Sigmoid colon (tissue), 7 donors: Measurements from ENCODE around the gene TAF8. TPM values are rescaled to one million over a fixed set of nuclear protein-coding genes. Genes with fewer than 3 reads are reported as not detected.

Experiments used
- DNase-seq: peaks from one replicate; pipeline ENCODE4 v3.0.0-alpha.2; 2019
- H3K27ac ChIP-seq, 4 donors: fragments of 200-600 bp; sonication (generic); one replicate each; pipeline ENCODE4 v1.5.1; 2016 to 2019; ENCODE audit warnings: mild to moderate bottlenecking in 1 of 4
- H3K27me3 ChIP-seq, 3 donors: fragments of 200-600 bp; sonication (generic); one replicate each; pipeline ENCODE4 v1.5.1; 2019; ENCODE audit warnings: mild to moderate bottlenecking in 1 of 3
- H3K36me3 ChIP-seq, 4 donors: fragments of 200-600 bp; sonication (generic); one replicate each; pipeline ENCODE4 v1.5.1; 2016 to 2019
- H3K4me1 ChIP-seq, 4 donors: fragments of 200-600 bp; sonication (generic); one replicate each; pipeline ENCODE4 v1.5.1; 2017 to 2019
- H3K4me3 ChIP-seq, 4 donors: fragments of 200-600 bp; sonication (generic); one replicate each; pipeline ENCODE4 v1.5.1; 2017 to 2019; ENCODE audit warnings: mild to moderate bottlenecking in 2 of 4, moderate library complexity in 1 of 4
- H3K9me3 ChIP-seq, 4 donors: fragments of 200-600 bp in 3 of 4; sonication (generic) in 3 of 4; one replicate each; pipeline versions ENCODE4 v1.5.1 to v1.6.1; 2013 to 2019
- EP300 ChIP-seq, 4 donors: sonication (generic); formaldehyde crosslinking; IDR thresholded peaks; one replicate each; pipeline ENCODE4 v1.6.1; 2017; ENCODE audit warnings: antibody characterized with exemption in 4 of 4
- POLR2A ChIP-seq, 2 donors: fragments of 450-650 bp; IDR thresholded peaks; one replicate each; pipeline ENCODE4 v1.6.1; 2016; ENCODE audit warnings: antibody characterized with exemption in 2 of 2, mild to moderate bottlenecking in 2 of 2, moderate library complexity in 2 of 2
- POLR2AphosphoS5 ChIP-seq, 4 donors: sonication (generic); formaldehyde crosslinking; IDR thresholded peaks; one replicate each; pipeline ENCODE4 v1.6.1; 2017; ENCODE audit warnings: antibody characterized with exemption in 4 of 4
- WGBS, 2 donors: extraction: QIAGEN DNeasy Blood & Tissue Kit; methylation state at CpG; one replicate each; pipeline ENCODE4 v1.1.7; 2013; 5-methylcytosine and 5-hydroxymethylcytosine counted together
- intact Hi-C: fragments of 100-400 bp; cut with DNase I; formaldehyde crosslinking; loops from one replicate; pipeline ENCODE4 v1.15.1; 2023
- polyA plus RNA-seq, 3 donors: library from polyadenylated mRNA; stranded (reverse); fragments of 200-250 nt; gene quantifications; one replicate each; pipeline ENCODE4 v1.2.3, GENCODE V29; 2013
- total RNA-seq, 4 donors: library from RNA; depleted of rRNA; stranded (reverse); fragments of >200 nt; gene quantifications; one replicate each; pipeline ENCODE4 v1.1.0, GENCODE V29; 2016
- TF ChIP-seq, protein P1 (sequence below), 4 experiments: fragments of 450-650 bp in 3 of 4; fragments of 200-600 bp in 1 of 4; IDR thresholded peaks; one replicate each; pipeline ENCODE4 v1.5.1; 2016 to 2019; ENCODE audit warnings: antibody characterized with exemption in 4 of 4, mild to moderate bottlenecking in 3 of 4, moderate library complexity in 2 of 4
- donor health status: healthy with polysubstance abuse.
- donor health status: Bipolar disorder and iron deficiency.
- donor health status: healthy.

The TAF8 gene
- total and polyA plus RNA-seq, 7 donors, result 4.9 to 30.7 (median 20.3) TPM

DNA sequence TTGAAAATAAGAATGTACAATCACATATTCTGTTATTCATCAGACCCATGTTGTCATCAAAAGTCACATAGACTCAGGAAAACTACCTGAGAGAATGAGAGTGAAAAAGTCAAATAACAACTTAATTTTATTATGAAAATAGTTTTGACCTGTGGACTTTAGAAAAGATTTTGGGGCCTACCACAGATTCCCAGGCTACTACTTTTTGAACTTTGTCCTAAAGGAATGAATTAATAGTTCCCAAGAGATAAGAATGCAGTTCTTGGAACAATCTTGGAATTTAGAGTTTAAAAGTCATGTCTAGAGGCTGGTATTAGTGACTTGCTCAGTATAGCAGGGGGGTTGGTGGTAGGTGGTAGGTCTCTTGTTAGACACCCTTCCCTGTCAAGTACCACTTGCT lies 3.3 kb downstream of the TAF8 start:
- intact Hi-C loops, result loop anchor here (10.0 kb wide), 1 partner anchor 491 kb away; no protein-coding TSS in a partner anchor
- H3K27me3 ChIP-seq, result no peaks in the 10 kb centered on the region
- H3K4me3 ChIP-seq, result no peak overlapping the region
- H3K36me3 ChIP-seq, result peaks cover 35 to 66% (median 45%) of the 10 kb centered on the region in 4 donors
- H3K27ac ChIP-seq, result no peak overlapping the region
- DNase-seq, result no peak
- TF ChIP-seq, protein P1, sequence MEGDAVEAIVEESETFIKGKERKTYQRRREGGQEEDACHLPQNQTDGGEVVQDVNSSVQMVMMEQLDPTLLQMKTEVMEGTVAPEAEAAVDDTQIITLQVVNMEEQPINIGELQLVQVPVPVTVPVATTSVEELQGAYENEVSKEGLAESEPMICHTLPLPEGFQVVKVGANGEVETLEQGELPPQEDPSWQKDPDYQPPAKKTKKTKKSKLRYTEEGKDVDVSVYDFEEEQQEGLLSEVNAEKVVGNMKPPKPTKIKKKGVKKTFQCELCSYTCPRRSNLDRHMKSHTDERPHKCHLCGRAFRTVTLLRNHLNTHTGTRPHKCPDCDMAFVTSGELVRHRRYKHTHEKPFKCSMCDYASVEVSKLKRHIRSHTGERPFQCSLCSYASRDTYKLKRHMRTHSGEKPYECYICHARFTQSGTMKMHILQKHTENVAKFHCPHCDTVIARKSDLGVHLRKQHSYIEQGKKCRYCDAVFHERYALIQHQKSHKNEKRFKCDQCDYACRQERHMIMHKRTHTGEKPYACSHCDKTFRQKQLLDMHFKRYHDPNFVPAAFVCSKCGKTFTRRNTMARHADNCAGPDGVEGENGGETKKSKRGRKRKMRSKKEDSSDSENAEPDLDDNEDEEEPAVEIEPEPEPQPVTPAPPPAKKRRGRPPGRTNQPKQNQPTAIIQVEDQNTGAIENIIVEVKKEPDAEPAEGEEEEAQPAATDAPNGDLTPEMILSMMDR (IDR thresholded peaks at IDR 0.05), result no peak
- TF ChIP-seq POLR2AphosphoS5 (IDR thresholded peaks at IDR 0.05), result no peak
- peaks cover 0 to 40% (median 32%) of the 10 kb centered on the region in 4 donors for H3K4me1 ChIP-seq
- H3K9me3 ChIP-seq, result no peaks in the 10 kb centered on the region

DNA sequence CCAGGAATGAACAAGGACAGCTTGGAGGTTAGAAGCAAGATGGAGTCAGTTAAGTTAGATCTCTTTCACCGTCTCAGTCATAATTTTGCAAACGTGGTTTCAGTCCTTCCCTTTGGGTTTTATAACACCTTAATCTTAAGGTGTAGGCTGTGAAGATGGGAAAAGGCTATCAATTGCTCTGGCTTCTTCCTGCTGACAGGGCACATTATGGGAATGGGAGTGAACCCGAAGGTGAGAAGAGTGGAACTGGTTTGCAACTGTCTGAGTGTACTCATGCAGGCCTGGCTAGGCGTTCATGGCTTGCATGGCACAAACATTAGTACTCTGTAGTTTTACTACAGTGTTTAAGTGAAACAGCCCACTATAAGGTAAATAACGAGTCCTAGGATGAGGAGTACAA lies 9.4 kb downstream of the TAF8 start:
- Histone ChIP-seq H3K27ac (no peak overlapping the region), H3K27me3 (no peaks in the 10 kb centered on the region), H3K9me3 (no peaks in the 10 kb centered on the region), H3K4me1 (no peaks in the 10 kb centered on the region), H3K4me3 (no peak overlapping the region), H3K36me3 (peaks cover 47 to 100% (median 74%) of the 10 kb centered on the region in 4 donors)
- TF ChIP-seq, protein P1 (IDR thresholded peaks at IDR 0.05), result no peak
- TF ChIP-seq EP300 (IDR thresholded peaks at IDR 0.05), result no peak
- no peak for TF ChIP-seq POLR2AphosphoS5 (IDR thresholded peaks at IDR 0.05)
- TF ChIP-seq POLR2A (IDR thresholded peaks at IDR 0.05), result no peak
- intact Hi-C loops, result loop anchor here (10.0 kb wide), 1 partner anchor 485 kb away; no protein-coding TSS in a partner anchor
- 94% methylated on average over 5 of the region's 5 CpGs for WGBS, 2 donors
- DNase-seq, result no peak

DNA sequence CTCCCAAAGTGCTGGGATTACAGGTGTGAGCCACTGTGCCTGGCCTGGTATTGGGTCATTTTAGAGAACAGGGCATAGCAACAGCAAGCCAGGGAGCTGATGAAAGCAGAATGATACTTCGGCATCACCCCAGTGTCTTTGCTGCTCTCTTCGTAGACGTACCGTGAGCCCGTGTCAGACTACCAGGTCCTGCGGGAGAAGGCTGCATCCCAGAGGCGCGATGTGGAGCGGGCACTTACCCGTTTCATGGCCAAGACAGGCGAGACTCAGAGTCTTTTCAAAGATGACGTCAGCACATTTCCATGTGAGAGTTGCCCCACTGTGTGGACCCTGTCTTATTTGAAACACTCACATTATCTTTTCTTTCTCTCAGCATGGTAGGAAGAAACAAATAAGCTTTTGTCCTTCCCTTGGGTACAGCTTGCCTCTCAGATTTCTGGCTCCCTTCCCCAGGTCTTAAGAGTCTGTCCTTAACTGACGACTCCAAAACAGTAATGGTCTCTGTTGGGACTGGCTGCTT lies 15.9 kb downstream of the TAF8 start:
- no peaks in the 10 kb centered on the region for H3K9me3 ChIP-seq
- 96 to 97% methylated on average over 13 of the region's 13 CpGs for WGBS, 2 donors
- H3K4me1 ChIP-seq, result no peaks in the 10 kb centered on the region
- no peak overlapping the region for H3K27ac ChIP-seq
- H3K27me3 ChIP-seq, result no peaks in the 10 kb centered on the region
- H3K36me3 ChIP-seq, result peaks cover 45 to 100% (median 64%) of the 10 kb centered on the region in 4 donors
- TF ChIP-seq POLR2AphosphoS5 (IDR thresholded peaks at IDR 0.05) (no peak), POLR2A (IDR thresholded peaks at IDR 0.05) (no peak), EP300 (IDR thresholded peaks at IDR 0.05) (no peak)
- TF ChIP-seq, protein P1 (IDR thresholded peaks at IDR 0.05), result no peak
- no peak for DNase-seq
- no peak overlapping the region for H3K4me3 ChIP-seq
- intact Hi-C loops, result no loop called here

DNA sequence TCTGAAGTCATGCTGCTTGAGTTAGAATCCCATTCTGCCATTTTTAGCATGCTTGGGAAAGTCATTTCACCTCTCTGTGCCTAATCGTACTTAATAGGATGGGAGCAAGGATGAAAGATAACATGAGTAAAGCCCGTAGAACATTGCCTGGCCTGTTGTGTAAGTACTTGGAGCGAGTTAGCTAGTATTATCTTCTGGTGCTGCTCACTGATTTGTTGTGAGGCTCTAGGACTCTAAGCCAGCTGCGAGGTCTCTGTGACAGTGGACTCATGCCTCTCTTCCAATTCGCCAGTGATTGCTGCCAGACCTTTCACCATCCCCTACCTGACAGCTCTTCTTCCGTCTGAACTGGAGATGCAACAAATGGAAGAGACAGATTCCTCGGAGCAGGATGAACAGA lies 17.8 kb downstream of the TAF8 start:
- intact Hi-C loops, result no loop called here
- WGBS, 2 donors, result 96% methylated on average over 7 of the region's 7 CpGs
- Histone ChIP-seq H3K27me3 (no peaks in the 10 kb centered on the region), H3K4me1 (no peaks in the 10 kb centered on the region), H3K4me3 (no peak overlapping the region), H3K27ac (no peak overlapping the region), H3K36me3 (peaks cover 45 to 99% (median 57%) of the 10 kb centered on the region in 4 donors), H3K9me3 (no peaks in the 10 kb centered on the region)
- no peak for DNase-seq
- no peak for TF ChIP-seq POLR2A (IDR thresholded peaks at IDR 0.05)
- TF ChIP-seq, protein P1 (IDR thresholded peaks at IDR 0.05), result no peak
- no peak for TF ChIP-seq EP300 (IDR thresholded peaks at IDR 0.05)
- no peak for TF ChIP-seq POLR2AphosphoS5 (IDR thresholded peaks at IDR 0.05)
